H54 (cell line): Measurements from ENCODE around the gene RFLNA.

Experiments used
- DNase-seq: peaks from one replicate; pipeline ENCODE4 v3.0.0; 2011; ENCODE audit warnings: low spot score, mixed read lengths; ENCODE audit not compliant: insufficient read length
- FAIRE-seq: peaks from 3 replicates; lab custom pipeline; 2011; peaks lifted over from hg19 to GRCh38; lab: Jason Lieb, UNC
- POLR2A ChIP-seq: IDR thresholded peaks from 2 replicates; pipeline ENCODE4 v1.6.1; 2011; ENCODE audit warnings: low read depth, mild to moderate bottlenecking, low read length

Gene RFLNA

GRCh38 chr12:124336742-124337520, 42.0 kb downstream of the RFLNA start:
- DNase-seq (no peak), FAIRE-seq (no peak)
- no peak for TF ChIP-seq POLR2A

- no peak for TF ChIP-seq POLR2A
- DNase-seq (no peak), FAIRE-seq (no peak)
These were observed 42.7 kb downstream of the RFLNA start for GRCh38 chr12:124337622-124338021.

DNA sequence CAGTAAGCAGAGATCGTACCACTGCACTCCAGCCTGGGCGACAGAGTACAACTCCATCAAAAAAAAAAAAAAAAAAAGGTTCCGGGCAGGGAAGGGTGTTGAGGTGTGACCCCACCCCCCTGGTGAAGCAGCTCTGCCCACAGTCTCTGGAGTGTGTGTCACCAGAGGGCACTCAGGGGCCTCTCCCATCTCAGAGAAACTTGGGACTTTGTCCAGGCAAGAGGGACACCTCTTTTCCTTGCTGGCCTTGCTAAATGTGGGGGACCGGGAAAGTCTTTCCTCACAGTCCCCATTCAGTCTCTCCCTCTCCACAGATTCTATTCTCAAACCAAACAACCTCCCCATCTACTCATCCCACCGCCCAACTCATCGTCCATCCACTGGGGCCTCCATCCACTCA, 43.6 kb downstream of the RFLNA start:
- no peak for TF ChIP-seq POLR2A
- FAIRE-seq: no peak

GRCh38 chr12:124338876-124339603, 44.1 kb downstream of the RFLNA start:
- FAIRE-seq (no peak), DNase-seq (no peak)
- no peak for TF ChIP-seq POLR2A

More for the DNA sequence above, 43.6 kb downstream of the RFLNA start:
- DNase-seq: no peak

DNA sequence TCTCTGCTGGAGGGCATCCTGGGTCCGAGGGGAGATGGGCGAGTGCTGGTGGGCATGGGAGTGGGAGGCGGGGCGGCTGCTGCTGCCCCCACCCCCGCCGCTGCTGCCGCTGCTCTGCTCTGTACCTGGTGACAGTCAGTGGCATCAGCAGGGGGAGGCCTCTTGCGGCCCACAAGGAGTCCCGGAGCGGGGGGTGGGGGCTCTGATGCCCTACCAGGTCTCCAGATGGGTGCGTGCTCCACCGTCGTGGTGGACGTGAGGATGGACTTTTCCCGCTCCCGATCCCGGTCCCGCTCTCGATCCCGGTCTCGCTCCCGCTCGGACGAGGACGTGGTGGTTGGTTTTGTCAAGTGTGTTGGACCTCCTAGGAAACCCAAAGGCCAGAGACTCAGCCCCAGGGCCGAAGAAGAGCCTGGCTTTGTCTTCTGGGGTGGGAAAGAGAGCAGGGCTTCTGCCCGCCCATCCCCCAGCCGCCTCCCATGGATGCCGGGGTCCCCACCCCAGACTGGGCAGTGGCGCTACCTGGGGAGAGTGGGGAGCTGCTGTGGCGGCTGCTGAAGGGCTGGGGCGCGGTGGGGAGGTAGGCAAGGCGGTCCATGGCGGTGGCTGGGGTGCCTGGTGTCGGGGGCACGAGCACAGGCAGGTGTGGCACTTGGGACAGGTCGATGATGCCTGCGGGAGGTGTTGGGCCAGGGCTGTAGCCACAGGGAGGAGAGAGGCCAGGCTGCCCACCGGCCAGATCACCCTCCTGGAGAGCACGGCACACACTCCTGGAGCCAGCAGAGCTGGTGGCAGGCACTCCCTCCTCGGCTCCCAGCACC, 45.4 kb downstream of the RFLNA start:
- TF ChIP-seq POLR2A: no peak
- FAIRE-seq: no peak
- DNase-seq: no peak

DNA sequence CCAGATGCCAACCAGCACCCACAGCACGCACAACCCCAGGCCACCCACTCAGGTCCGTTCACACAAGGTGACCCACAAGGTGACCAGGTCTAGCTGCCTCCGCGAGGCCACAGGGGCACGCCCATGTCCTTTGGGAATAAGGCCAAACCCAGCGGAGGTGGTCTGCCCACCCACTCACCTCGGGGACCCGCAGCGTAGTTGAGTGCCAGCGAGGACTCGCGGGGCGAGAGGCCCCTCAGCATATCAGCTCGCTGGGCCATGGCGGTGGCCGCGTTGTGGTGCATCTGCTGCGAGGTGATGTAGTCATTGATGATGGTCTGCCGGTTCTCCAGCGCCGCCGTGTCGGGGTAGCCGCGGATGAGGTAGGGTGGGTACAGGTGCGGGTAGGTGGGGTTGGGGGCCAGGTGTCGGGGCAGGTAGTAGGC, 46.8 kb downstream of the RFLNA start:
- DNase-seq: no peak
- TF ChIP-seq POLR2A: no peak
- FAIRE-seq: no peak

DNA sequence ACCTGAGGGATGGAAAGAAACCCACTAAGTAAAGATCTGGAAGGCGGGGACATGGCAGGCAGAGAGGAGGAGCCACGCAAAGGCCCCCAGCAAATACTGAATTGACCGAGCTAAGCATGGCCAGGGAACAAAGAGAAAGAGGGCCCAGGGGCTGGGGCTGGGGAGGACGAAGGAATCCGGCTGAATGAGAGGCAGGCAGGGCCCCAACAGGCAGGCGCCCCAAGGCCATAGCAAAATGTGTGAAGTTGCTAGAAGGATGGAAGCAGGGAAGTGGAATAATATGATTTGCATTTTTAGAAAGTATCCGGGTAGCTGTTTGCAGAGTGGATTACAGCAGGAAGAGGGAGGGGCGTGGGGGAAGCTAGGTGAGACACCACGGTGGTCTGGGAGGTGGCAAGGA, 49.1 kb downstream of the RFLNA start:
- no peak for DNase-seq
- no peak for TF ChIP-seq POLR2A
- FAIRE-seq: no peak

GRCh38 chr12:124344526-124344925, 49.6 kb downstream of the RFLNA start:
- DNase-seq (no peak), FAIRE-seq (no peak)
- no peak for TF ChIP-seq POLR2A

DNA sequence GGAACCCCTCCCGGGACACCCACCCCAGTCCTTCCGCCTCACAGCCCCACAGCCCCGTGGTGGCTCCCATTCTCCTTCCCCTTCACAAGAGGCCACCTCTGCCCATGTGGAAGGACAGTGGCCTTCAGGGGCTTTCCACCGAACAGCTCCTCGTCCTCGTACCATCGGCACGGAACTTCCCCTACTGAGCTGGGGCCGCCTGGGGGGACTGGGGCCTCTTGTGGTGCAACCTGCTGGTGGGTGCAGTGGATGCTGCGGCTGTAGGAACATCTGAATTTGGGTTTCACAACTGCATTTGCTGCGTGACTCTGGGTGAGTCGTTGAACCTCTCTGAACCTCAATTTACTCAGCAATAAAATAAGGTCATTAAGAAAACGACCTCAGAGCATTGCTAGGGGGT, 50.9 kb downstream of the RFLNA start:
- no peak for FAIRE-seq
- TF ChIP-seq POLR2A: no peak
- no peak for DNase-seq

GRCh38 chr12:124346425-124347168, 51.7 kb downstream of the RFLNA start:
- no peak for TF ChIP-seq POLR2A
- DNase-seq (no peak), FAIRE-seq (no peak)

DNA sequence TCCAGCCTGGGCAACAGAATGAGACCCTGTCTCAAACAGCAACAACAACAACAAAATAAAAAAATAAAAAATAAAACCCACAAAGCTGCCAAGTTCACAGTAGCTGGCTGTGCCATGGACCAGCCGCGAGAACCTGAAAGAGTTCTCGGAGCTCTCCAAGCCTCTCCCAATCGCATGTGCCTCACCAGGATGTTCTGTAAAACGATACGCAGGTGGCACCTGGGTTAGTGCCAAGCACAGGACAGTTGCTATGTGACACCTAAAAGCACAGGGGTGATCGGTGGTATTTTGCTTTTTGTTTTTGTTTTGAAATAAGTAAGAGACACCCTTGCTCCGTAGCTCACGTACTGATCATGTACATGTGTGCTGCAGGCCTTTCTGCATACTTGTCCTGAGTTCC, 52.4 kb downstream of the RFLNA start:
- no peak for TF ChIP-seq POLR2A
- FAIRE-seq: no peak
- no peak for DNase-seq

GRCh38 chr12:124347805-124348658, 53.1 kb downstream of the RFLNA start:
- TF ChIP-seq POLR2A: no peak
- no peak for FAIRE-seq

More at GRCh38 chr12:124347805-124348658, 53.1 kb downstream of the RFLNA start:
- DNase-seq: no peak
